ENCODE data around the gene DTNB. TPM values are rescaled to one million over a fixed set of nuclear protein-coding genes. Genes with fewer than 3 reads are reported as not detected.
"Not testable (repeated sequence)": the region's sequence is repeated elsewhere in the genome, so short reads cannot be mapped to it uniquely, and the experiment has no call there.

The DTNB gene
- total RNA-seq, 2 experiments from 2014 or later: 29.8 to 31.0 TPM

DNA sequence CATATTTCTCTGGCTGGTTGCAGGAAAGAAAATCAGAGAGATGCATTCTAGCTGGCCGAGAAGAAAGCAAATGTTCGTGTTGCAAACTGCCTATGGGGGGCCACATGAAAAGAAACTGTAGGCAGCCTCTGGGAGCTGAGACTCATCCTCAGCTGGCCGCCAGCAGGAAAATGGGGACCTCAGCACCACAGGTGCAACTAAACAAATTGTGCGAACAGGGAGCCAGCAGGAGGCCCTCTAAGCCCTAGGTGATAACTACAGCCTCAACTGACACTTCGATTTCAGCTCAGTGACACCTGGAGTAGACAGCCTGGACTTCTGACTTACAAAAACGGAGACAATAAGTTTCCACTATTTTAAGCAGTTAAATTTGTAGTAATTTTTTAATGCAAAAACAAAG, 107.3 kb downstream of the DTNB start:
- peaks cover 4% of the 10 kb centered on the region for H3K9me3 Mint-ChIP-seq
- no peaks in the 10 kb centered on the region for H3K27me3 Mint-ChIP-seq
- no peak overlapping the region for H3K27ac Mint-ChIP-seq
- H3K4me3 Mint-ChIP-seq: no peak overlapping the region
- H3K36me3 Mint-ChIP-seq (ENCODE audit: low read depth): no peaks in the 10 kb centered on the region
- peaks cover 16% of the 10 kb centered on the region for H3K4me1 Mint-ChIP-seq
- ChIA-PET POLR2A (interaction anchor here (0.6 kb wide), 1 partner anchor 281 kb away, joined by 3 read pairs; no protein-coding TSS in a partner anchor), CTCF (interaction anchor here (0.5 to 1.6 kb wide), 9 partner anchors 8 to 356 kb away, joined by 3 to 5 read pairs (median 3); no protein-coding TSS in a partner anchor)
- DNase-seq: no peak

DNA sequence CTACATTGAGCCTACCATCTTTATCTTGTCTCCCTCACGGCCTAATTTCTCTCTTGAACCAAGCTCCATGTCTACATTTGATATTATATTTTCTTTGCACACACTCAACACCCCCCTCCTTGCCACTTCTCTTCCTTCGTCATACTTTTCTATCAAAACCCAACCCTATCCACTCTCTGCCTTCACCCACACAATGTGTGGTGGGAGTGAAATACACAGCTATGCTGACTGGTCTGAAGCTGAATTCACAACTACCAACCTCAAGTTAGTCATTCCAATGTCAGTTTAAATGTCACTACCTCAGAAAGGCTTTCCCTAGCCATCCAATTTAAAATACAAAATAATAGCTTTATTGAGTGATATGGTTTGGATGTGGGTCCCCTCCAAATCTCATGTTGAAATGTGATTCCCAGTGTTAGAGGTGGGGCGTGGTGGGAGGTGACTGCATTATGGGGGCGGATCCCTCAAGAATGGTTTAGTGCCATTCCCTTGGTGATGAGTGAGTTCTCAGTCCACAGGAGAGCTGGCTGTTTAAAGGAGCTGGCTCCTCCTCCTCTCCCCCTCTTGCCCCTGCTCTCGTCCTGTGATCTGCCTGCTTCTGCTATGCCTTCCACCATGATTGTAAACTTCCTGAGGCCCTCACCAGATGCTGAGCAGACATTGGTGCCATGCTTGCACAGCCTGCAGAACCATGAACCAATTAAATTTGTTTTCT, 112.1 kb downstream of the DTNB start:
- POLR2A ChIA-PET: no interaction called here
- Mint-ChIP-seq H3K9me3 (peaks cover 7% of the 10 kb centered on the region), H3K27ac (no peak overlapping the region)

DNA sequence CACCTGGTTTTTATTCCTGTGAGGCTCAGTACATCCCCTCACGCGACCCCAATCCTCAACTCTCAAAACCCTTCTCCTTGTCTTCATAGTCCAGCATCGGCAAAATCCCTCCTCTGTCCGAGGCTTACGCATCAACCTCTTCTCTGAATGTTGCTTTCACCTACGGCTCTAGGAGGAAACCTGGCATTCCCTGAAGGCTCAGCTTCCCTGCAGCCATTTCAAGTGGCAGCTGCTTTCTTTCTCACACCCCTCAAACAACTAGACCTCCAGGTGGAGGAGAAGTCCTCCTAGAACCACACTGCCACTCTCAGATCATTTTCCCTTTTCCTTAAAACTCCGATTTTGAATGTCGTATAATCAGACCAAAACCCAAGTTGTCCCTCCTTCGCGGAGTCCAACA, 114.2 kb downstream of the DTNB start:
- POLR2A ChIA-PET: no interaction called here

More for the DNA sequence above, 112.1 kb downstream of the DTNB start:
- Mint-ChIP-seq H3K4me1 (peaks cover 38% of the 10 kb centered on the region), H3K27me3 (no peaks in the 10 kb centered on the region), H3K36me3 (ENCODE audit: low read depth) (peaks cover 3% of the 10 kb centered on the region), H3K4me3 (no peak overlapping the region)
- DNase-seq: no peak
- CTCF ChIA-PET: interaction anchor here (0.8 to 1.0 kb wide), 2 partner anchors 9 to 252 kb away, joined by 3 read pairs; no protein-coding TSS in a partner anchor

DNA sequence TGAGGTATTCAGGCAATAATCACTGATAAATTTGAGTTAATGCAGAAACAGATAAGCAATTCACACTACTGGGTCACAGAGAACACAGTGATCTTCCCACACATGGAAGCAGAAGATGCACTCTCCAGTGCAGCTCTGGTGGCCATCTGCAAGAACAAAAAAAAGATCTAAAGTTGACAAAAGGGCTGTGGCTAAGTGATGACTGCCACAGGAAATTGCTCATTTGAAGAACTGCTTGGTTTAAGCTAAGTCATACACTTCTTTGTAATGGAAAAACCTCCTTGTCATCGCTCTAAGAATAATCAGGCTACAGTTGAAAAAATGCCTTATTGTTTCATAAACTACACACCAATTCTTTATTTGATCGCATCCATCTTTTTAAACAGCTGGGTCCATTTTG, 115.1 kb downstream of the DTNB start:
- Mint-ChIP-seq H3K27ac (peak overlapping the region; percentile 77), H3K36me3 (ENCODE audit: low read depth) (peaks cover 3% of the 10 kb centered on the region), H3K9me3 (peaks cover 7% of the 10 kb centered on the region), H3K27me3 (no peaks in the 10 kb centered on the region), H3K4me1 (peaks cover 38% of the 10 kb centered on the region), H3K4me3 (no peak overlapping the region)
- DNase-seq: peak; percentile 62
- ChIA-PET CTCF (interaction anchor here (0.9 to 2.7 kb wide), 6 partner anchors 8 to 182 kb away, joined by 3 to 10 read pairs (median 3); no protein-coding TSS in a partner anchor), POLR2A (no interaction called here)

More for the DNA sequence above, 114.2 kb downstream of the DTNB start:
- H3K36me3 Mint-ChIP-seq (ENCODE audit: low read depth): peaks cover 3% of the 10 kb centered on the region
- H3K4me1 Mint-ChIP-seq: peaks cover 38% of the 10 kb centered on the region
- H3K27me3 Mint-ChIP-seq: no peaks in the 10 kb centered on the region
- peak overlapping the region; percentile 77 for H3K27ac Mint-ChIP-seq
- DNase-seq: no peak
- peaks cover 7% of the 10 kb centered on the region for H3K9me3 Mint-ChIP-seq
- CTCF ChIA-PET: interaction anchor here (1.0 to 2.7 kb wide), 4 partner anchors 12 to 183 kb away, joined by 3 to 7 read pairs (median 3); no protein-coding TSS in a partner anchor
- no peak overlapping the region for H3K4me3 Mint-ChIP-seq

DNA sequence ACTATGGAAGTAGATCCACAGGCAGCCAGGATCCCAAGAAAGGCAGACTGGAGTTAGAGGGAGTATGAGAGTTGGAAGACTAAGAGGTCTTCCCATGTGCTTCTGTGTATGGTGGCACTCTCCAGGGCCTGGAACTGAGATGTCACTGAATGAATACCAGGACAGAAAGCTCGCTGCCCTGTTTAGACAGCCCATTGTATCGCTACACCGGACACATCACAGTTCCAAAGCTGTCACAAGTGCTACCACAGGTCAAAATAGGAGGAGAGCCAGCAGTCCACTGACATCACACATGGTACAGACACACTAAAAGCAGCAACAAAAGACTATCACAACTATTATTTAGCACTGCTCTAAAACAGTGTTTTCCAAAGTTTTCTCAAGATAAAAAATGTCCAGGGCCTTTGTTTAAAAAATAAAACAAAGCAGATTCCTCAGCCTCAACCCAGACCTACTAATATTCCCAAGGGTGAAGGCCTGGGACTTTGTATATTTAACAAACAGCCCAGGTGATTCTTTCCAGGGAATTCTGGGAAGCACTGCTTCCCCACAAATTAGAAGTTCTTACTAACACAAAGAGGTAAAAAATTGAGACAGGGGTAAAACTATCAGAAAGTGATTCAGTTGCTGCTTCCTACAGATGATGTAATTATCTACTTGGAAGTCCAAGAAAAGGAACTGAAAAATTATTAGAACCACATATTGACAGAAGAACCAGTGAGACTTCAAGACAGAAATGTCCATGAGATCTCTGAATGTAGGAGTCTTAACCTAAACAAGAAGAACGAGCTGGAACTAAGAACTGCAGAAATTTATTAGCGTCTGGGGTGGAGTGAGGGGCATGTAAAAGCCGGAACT, 116.0 kb downstream of the DTNB start:
- H3K36me3 Mint-ChIP-seq (ENCODE audit: low read depth): peaks cover 3% of the 10 kb centered on the region
- no peaks in the 10 kb centered on the region for H3K27me3 Mint-ChIP-seq
- peak overlapping the region; percentile 77 for H3K27ac Mint-ChIP-seq
- no peak overlapping the region for H3K4me3 Mint-ChIP-seq
- DNase-seq: no peak
- ChIA-PET POLR2A (no interaction called here), CTCF (interaction anchor here (0.6 to 2.7 kb wide), 6 partner anchors 9 to 181 kb away, joined by 3 to 10 read pairs (median 4); no protein-coding TSS in a partner anchor)
- peaks cover 40% of the 10 kb centered on the region for H3K4me1 Mint-ChIP-seq
- H3K9me3 Mint-ChIP-seq: peaks cover 7% of the 10 kb centered on the region

DNA sequence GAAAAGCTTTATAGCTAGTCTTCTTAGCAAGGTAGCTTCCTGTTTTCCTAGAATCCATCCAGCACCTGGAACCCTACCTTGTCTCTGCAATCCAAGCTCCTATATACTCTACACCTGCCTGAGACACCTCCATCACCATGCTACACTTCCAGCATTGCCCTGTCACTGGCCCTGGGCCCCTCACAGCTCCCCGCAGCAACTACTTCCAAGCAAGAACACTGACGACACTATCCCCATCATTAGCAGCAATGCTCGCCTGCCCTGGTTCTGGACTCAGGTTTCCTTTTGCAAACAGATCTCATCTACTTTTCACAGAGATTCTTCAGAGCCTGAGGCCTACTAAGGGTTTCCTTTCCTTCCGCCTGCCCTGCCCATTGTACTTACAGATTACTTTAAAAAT, 121.1 kb downstream of the DTNB start:
- Mint-ChIP-seq H3K4me1 (peaks cover 22% of the 10 kb centered on the region), H3K27ac (no peak overlapping the region), H3K9me3 (no peaks in the 10 kb centered on the region), H3K4me3 (no peak overlapping the region), H3K27me3 (no peaks in the 10 kb centered on the region), H3K36me3 (ENCODE audit: low read depth) (no peaks in the 10 kb centered on the region)
- ChIA-PET CTCF (interaction anchor here (1.0 to 1.1 kb wide), 2 partner anchors 9 to 11 kb away, joined by 3 to 4 read pairs; no protein-coding TSS in a partner anchor), POLR2A (no interaction called here)
- no peak for DNase-seq

DNA sequence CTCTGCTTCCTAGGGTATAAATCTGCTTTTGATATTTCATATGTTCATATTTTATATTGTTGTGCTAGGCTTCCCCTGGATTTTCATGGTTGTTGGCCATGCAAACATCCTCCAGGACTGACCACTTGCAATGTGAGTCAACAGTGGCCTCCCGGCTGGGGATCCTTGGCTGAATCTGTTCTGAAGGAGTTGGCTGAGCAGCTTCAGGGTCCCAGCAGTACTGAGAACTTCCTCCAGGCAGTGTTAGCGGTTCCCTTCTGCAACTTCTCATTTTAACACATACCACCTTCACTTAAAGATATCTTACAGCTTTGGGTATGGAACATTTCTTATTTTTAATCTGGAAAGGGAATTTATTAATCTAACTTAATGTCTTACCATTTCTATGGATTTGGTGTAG, 122.1 kb downstream of the DTNB start:
- Mint-ChIP-seq H3K4me1 (peaks cover 12% of the 10 kb centered on the region), H3K27me3 (no peaks in the 10 kb centered on the region), H3K9me3 (no peaks in the 10 kb centered on the region), H3K27ac (no peak overlapping the region), H3K36me3 (ENCODE audit: low read depth) (no peaks in the 10 kb centered on the region), H3K4me3 (no peak overlapping the region)
- POLR2A ChIA-PET: no interaction called here
- no peak for DNase-seq
- CTCF ChIA-PET: interaction anchor here (1.0 kb wide), 1 partner anchor 10 kb away, joined by 3 read pairs; no protein-coding TSS in a partner anchor

DNA sequence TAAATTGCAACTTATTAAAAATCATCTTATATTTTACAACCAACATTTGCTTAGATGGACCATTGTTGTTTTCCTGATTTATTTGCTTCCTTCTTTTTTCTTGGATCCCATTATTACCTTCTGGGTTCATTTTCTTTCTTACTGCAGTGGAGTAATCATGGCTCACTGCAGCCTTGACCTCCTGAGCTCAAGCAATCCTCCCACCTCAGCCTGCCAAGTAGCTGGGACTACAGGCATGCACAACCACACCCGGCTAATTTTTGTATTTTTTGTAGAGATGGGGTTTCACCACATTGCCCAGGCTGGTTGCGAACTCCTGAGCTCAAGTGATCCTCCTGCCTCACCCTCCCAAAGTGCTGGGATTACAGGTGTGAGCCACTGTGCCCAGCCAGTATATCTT, 123.8 kb downstream of the DTNB start:
- DNase-seq; H3K27ac Mint-ChIP-seq; H3K4me3 Mint-ChIP-seq; H3K36me3 Mint-ChIP-seq (ENCODE audit: low read depth); H3K27me3 Mint-ChIP-seq; POLR2A ChIA-PET; H3K9me3 Mint-ChIP-seq: not testable (repeated sequence)
- peaks cover 11% of the 10 kb centered on the region for H3K4me1 Mint-ChIP-seq
- CTCF ChIA-PET: interaction anchor here (1.1 kb wide), 1 partner anchor 16 kb away, joined by 3 read pairs; no protein-coding TSS in a partner anchor

DNA sequence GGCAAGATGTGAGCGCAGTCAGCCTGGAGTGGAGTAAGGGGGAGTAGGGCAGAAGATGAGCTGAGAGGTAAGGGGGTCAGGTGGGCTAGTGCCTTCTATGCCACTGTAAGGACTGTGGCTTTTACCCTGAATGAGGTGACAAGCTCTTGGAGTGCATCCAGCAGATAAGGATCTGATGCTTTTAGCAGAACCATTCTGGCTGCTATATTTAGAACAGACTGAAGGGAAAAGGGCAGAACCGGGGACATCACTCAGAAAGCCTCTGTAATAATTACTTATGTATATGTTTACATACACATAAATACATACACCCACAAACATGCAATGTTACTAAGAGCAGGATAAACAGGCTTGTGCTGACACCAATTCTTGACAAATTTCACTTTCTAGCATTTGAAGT, 124.8 kb downstream of the DTNB start:
- H3K27me3 Mint-ChIP-seq: no peaks in the 10 kb centered on the region
- H3K4me1 Mint-ChIP-seq: peaks cover 11% of the 10 kb centered on the region
- no peak overlapping the region for H3K4me3 Mint-ChIP-seq
- H3K9me3 Mint-ChIP-seq: no peaks in the 10 kb centered on the region
- DNase-seq: no peak
- no peak overlapping the region for H3K27ac Mint-ChIP-seq
- ChIA-PET CTCF (no interaction called here), POLR2A (no interaction called here)
- H3K36me3 Mint-ChIP-seq (ENCODE audit: low read depth): no peaks in the 10 kb centered on the region

DNA sequence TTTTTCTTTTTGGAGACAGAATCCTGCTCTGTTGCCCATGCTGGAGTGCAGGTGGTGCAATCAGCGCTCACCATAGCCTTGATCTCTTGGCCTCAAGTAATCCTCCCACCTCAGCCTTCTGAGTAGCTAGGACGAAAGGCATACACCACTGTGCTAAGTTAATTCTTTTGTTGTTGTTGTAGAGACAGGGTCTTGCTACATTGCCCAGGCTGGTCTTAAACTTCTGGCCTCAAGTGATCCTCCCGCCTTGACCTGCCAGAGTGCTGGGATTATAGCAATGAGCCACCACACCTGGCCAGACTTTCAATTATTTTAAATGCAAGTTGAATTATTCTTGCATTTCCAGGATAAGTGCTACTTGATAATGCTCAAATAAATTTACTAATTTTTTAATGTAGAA, 126.5 kb downstream of the DTNB start:
- ChIA-PET CTCF (interaction anchor here (0.9 to 1.4 kb wide), 3 partner anchors 10 to 18 kb away, joined by 3 to 4 read pairs (median 3); no protein-coding TSS in a partner anchor), POLR2A (no interaction called here)
- H3K27me3 Mint-ChIP-seq: no peaks in the 10 kb centered on the region
- H3K4me3 Mint-ChIP-seq: no peak overlapping the region
- no peaks in the 10 kb centered on the region for H3K36me3 Mint-ChIP-seq (ENCODE audit: low read depth)
- H3K4me1 Mint-ChIP-seq: peaks cover 4% of the 10 kb centered on the region
- H3K9me3 Mint-ChIP-seq: no peaks in the 10 kb centered on the region
- no peak overlapping the region for H3K27ac Mint-ChIP-seq
- DNase-seq: no peak

DNA sequence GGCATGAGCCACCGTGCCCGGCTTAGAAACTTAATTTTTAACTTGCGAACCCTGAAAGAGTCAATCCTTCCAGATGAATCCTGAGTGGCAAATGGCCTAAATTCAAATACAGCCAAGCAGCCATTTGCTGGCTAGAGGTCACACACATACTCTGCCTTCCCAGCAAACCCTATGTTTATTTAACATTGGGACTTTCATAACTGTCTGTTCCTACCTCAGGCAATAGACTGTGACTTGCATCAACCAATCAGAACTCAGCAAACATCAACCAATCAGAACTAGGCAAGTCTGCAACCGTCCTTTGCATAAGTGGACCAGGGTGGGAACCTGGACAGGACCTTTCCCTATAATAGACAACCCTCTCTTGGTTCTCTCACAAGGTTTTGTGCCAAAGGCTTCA, 127.5 kb downstream of the DTNB start:
- Mint-ChIP-seq H3K27me3 (no peaks in the 10 kb centered on the region), H3K27ac (no peak overlapping the region), H3K4me3 (no peak overlapping the region), H3K36me3 (ENCODE audit: low read depth) (no peaks in the 10 kb centered on the region), H3K9me3 (no peaks in the 10 kb centered on the region), H3K4me1 (peaks cover 4% of the 10 kb centered on the region)
- no peak for DNase-seq
- POLR2A ChIA-PET: no interaction called here
- CTCF ChIA-PET: interaction anchor here (0.9 to 2.3 kb wide), 2 partner anchors 9 to 19 kb away, joined by 3 to 8 read pairs; no protein-coding TSS in a partner anchor

DNA sequence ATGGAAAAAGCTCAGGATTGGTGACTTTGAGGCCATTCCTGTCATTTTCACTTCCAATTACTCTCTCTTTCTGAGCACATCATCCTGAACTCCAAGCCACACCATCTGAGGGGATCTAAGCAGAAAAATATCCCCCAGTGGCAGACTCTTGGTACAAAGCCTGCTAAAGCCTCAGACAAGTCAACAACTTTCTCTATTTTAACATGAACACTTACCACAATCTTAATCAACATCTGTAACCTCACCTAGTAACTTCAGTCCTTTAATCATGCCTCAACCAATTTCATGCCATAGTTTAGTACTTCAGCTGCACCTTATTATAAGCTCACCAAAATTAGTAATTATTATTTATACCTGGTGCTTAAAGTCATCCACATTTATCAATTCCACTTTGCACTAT, 128.9 kb downstream of the DTNB start:
- no peaks in the 10 kb centered on the region for H3K36me3 Mint-ChIP-seq (ENCODE audit: low read depth)
- no peaks in the 10 kb centered on the region for H3K27me3 Mint-ChIP-seq
- no peaks in the 10 kb centered on the region for H3K9me3 Mint-ChIP-seq
- H3K27ac Mint-ChIP-seq: no peak overlapping the region
- POLR2A ChIA-PET: no interaction called here
- CTCF ChIA-PET: interaction anchor here (0.5 to 2.3 kb wide), 4 partner anchors 10 to 42 kb away, joined by 3 to 10 read pairs (median 6); no protein-coding TSS in a partner anchor
- no peak for DNase-seq
- H3K4me1 Mint-ChIP-seq: peaks cover 4% of the 10 kb centered on the region
- H3K4me3 Mint-ChIP-seq: no peak overlapping the region
